Measurements from ENCODE around the gene ZFPM1.
"Not testable (repeated sequence)": the region's sequence is repeated elsewhere in the genome, so short reads cannot be mapped to it uniquely, and the experiment has no call there.

ZFPM1 gene

DNA sequence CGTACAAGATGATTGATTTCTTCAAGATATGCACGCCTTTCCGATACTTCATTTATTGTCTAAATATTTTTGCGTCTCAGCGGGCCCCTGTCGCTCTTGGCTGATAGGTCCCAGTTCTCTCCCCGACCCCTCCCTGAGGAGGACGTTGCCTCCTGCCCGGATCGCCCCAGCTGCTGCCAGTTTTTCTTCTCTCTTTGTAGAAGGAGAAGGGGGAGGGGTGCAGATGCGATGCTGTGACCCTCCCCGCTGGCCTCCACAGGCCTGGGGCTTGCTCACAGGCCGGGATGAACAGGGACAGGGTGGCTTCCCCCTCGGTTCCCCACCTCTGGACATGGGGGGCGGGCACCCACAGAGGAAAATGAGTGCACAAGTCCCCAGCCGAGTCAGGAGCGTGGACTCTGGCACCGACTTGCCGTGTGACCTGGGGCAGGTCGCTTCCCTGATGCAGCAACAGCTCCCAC, 63.6 kb downstream of the ZFPM1 start:
- DNase-seq: no peak

- DNase-seq: not testable (repeated sequence)
These were observed 64.2 kb downstream of the ZFPM1 start for GRCh38 chr16:88517208-88517774.

DNA sequence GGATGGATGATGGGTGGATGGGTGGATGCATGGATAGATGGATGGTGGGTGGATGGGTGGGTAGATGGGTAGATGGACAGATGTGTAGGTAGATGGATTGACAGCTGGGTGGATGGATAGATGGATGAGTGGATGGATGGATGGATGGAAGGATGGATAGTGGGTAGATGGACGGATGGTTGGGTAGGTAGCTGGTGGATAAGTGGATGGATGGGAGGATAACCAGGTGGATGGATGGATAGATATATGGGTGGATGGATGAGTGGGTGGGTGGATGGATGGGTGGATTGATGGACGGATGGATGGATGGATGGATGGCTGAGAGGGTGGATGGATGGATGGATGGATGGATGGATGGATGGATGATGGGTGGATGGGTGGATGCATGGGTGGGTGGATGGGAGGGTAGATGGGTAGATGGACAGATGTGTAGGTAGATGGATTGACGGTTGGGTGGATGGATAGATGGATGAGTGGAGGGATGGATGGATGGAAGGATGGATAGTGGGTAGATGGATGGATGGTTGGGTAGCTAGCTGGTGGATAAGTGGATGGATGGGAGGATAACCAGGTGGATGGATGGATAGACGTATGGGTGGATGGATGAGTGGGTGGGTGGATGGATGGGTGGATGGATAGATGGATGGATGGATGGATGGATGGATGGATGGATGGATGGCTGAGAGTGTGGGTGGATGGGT, 65.5 kb downstream of the ZFPM1 start:
- not testable (repeated sequence) for DNase-seq

GRCh38 chr16:88519240-88519639, 66.2 kb downstream of the ZFPM1 start:
- DNase-seq: no peak

DNA sequence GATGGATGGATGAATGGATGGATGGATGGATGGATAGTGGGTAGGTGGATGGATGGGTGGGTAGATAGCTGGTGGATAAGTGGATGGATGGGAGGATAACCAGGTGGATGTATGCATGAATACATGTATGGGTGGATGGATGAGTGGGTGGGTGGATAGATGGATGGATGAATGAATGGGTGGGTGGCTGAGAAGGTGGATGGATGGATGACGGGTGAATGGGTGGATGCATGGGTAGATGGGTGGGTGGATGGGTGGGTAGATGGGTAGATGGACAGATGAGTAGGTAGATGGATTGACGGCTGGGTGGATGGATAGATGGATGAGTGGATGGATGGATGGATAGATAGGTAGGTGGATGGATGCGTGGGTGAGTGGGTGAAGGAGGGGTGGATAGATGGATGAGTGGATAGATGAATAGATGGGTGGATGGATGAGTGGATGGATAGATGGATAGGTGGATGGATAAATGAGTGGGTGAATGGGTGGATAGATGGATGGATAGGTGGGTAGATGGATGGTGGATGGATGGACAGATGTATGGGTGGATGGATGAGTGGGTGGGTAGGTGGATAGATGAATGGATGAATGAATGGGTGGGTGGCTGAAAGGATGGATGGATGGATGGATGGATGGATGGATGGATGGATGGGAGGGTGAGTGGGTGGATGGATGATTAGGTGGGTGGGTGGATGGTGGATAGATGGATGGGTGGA, 67.0 kb downstream of the ZFPM1 start:
- no peak for DNase-seq

GRCh38 chr16:88521674-88522073, 68.6 kb downstream of the ZFPM1 start:
- no peak for DNase-seq

- no peak for DNase-seq
These were observed 69.3 kb downstream of the ZFPM1 start for GRCh38 chr16:88522276-88522949.

DNA sequence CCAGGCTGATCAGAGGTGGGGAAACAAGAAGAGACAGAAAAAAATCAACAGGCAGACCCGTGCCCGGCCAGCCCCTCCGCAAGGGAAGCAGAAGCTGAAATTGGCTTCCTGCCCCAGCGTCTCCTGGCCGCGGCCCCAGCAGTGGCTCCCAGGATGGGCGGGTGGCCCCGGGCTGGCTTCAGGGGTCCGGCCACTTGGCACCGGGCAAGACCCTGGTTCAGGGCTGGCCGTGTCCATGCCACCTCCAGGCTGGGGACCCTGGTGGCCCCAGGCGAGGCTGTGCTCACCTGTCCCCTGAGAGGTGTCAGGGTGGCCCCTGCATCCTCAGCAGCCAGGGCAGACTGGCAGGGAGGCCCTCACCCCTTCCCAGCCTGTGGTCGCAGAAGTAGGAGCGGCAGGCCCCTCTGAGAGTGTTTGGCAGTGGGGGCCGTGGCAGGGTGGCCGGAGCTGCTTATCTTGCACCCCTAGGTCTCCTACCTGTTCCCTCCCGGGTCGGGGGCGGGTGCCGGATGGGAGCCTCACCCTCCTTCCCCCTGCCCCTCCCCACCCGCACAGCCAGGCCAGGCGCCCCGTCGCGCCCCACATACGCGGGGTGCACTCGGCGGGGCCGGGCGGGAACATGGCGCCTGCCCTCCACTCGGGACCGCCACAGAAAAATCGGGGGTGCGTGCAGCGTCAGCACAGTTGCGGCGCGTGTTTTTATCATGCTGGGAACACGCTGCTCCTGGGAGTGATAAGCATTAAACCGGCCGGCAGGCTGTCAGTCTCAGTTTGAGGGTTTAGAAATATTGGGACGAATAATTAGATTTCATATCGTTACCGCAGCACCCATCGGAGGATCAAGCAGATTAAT, 70.5 kb downstream of the ZFPM1 start:
- DNase-seq: no peak

DNA sequence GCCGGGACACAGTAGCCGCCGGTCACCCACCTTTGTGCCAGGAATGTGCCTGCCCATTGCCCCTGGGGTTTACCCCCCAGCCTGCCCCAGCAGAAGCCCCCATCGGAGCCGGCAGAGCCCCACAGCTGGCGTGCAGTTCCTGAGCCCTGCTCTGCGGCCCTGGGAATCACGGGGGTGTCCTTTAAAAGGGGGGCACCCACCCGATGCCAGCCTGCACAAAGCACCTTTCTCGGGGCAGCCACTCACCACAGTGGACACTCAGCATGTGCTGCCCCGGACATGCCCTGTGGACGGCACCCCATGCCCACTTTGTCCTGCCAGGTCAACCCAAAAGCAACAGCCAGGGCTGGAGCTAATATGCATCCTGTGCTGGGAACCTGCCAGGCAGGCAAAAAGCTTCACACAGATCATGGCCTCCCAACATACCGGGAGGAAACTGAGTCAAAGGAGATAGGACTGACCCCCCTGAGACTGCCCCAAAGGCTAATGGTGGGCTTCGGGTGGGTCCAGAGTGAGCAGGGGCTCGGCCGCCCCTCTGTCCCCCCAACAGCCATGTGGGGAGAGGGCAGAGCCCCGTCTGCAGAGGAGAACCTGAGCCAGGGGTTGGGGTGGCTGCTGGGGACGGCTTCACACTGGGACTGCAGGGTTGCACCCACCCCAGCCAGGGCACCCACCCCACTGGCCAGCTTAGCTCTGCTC, 71.3 kb downstream of the ZFPM1 start:
- no peak for DNase-seq

DNA sequence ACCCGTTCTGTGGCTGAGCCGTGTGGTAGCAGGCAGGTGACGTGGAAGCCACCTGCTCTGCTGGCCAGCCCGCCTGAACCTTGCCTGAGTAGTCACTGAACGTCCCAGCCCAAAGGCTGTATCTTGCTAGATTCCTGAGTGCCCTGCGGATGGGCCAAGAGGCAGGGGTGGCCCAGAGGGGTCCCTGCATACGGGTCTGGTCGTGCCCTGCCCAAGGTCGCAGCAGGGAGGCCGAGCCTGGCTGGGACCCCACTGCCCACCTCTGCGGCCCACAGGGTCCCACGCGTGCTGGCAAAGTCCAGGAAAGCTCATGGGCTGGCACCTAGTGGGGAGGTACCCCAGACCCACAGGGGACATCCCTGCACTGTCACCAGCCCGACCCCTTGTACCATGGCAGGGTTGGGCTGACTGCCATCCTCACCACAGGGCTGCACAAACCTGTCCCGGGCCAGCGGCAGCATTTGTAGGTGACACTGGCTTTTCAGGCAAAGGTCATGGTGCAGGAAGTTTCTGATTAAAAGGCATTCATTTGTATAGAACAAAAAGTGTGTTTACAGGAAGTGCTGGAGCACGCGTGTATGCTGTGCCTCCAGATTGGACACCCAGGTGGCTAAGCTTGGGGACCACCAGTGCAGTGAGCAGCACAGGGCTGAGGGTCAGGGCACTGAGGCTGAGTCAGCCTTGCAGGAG, 72.0 kb downstream of the ZFPM1 start:
- DNase-seq: no peak

- DNase-seq: no peak
These were observed 72.5 kb downstream of the ZFPM1 start for GRCh38 chr16:88525663-88525990.

GRCh38 chr16:88526008-88526905, 73.2 kb downstream of the ZFPM1 start:
- no peak for DNase-seq

DNA sequence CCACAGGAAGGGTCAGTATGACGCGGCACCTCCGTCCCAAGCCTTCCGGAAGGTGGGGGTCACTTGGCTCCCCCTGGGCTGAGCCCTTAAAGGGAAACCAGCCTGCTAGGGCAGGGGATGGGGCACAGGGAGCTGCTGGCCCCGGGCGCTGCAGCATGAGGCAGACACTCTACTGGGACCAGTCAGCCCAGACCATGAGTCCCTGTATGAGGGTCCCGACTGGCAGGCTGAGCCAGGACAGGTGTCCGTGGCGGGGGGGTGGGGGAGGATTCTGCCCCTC, 73.8 kb downstream of the ZFPM1 start:
- no peak for DNase-seq

GRCh38 chr16:88527186-88527936, 74.3 kb downstream of the ZFPM1 start:
- peak; percentile 28 for DNase-seq

DNA sequence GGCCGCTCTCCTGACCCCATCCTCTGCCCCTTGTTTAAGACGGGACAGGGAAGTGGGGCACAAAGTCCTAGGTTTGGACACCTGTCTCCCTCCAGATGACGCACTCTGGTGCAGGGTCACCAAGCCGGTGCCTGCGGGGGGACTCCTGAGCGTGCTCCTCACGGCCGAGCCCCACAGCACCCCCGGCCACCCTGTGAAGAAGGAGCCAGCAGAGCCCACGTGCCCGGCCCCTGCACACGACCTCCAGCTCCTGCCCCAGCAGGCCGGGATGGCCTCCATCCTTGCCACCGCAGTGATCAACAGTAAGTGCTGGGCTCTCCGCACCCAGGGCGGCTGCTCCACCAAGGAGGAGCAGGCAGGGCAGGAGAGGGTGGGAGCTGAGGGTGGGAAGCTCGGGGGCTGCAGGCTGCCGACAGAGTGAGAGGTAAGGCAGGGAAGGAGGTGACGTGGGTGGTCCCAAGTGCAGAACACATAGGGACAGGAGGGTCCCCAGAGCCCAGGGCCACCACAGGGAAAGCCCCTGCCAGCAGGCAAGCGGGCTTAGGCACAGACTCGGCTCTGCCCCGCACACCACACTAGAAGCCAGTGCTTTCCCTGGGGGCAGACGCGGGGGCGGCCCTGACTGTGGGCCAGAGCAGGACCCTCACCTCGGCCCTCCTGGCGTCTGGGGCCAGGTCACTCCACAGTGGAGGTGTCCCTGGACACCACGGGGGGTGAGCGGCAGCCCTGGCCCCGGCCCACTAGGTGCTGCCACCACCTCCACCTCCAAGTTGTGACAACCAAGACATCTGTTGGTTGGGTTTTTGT, 75.1 kb downstream of the ZFPM1 start:
- DNase-seq: no peak

- DNase-seq: no peak
These were observed 75.8 kb downstream of the ZFPM1 start for GRCh38 chr16:88528902-88529318.

GRCh38 chr16:88529596-88529995, 76.5 kb downstream of the ZFPM1 start:
- no peak for DNase-seq

DNA sequence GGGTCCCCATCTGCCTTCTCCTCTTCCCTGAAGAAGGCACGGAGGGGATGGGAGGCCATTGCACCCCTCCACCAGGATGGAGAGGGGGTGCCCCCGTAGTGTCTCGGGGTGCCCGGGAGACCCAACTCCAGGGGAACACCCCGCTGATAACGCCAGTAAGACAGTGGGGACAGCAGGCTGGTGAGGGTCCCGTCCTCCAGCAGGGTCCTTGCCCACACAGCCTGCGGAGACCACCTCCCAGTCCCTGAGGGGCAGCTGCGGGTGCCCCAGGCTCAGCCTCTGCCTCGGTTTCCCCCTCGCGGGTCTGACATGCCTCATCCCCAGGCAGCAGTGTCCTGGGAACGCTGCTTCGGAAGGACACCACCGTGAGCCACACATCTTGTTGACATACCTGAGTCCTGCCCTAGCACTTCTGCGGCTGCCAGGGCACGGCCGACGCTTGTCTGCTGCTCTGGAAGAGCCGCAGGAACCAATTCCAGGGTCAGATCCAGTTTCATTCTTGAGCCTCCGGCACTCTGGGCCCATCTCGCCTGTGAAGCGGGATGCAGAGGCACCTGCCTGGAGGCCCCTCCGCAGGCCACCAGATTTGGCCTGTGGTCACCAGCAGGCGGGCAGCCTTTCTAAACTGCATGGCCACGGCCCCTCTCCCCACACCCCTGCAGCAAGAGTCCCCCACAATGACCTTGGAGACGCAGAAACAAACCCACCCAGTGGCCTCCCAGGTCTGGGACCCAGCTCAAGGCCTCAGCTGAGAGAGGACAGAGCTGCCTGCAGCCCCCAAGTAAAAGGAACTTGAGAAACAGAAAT, 77.2 kb downstream of the ZFPM1 start:
- DNase-seq: no peak
